ENCODE results near the gene PATE1.

PATE1 gene

DNA sequence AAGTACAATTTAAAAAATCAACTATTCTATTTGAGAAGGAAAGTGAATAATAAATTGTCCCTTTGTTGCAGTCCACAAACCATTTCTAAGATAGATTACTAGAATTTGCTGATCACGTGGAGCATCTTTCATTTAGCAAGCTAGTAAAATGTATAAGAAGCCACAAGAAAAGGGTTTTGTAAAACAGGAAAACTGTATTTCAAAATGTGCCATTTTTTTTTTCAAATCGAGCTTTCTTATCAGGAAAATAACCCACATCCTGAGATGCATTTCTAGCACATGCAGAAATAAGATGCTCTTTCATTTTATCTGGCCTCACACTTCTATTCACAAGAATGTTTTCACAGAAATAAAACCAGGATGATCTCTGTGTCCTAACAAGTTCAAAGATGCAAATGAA is 38.6 kb downstream of the PATE1 start:
- no peak overlapping the region for H3K4me3 ChIP-seq (ENCODE audit: low read depth, low read length)
- H3K27me3 ChIP-seq (ENCODE audit: control insufficient read depth, insufficient read depth, low read length) = no peaks in the 10 kb centered on the region
- no peaks in the 10 kb centered on the region for H3K4me1 ChIP-seq
- H3K79me2 ChIP-seq = no peaks in the 10 kb centered on the region
- H3K36me3 ChIP-seq (ENCODE audit: control insufficient read depth, insufficient read depth, low read length) = no peaks in the 10 kb centered on the region
- no peak overlapping the region for H3K4me2 ChIP-seq (ENCODE audit: low read length)
- TF ChIP-seq, protein P1, sequence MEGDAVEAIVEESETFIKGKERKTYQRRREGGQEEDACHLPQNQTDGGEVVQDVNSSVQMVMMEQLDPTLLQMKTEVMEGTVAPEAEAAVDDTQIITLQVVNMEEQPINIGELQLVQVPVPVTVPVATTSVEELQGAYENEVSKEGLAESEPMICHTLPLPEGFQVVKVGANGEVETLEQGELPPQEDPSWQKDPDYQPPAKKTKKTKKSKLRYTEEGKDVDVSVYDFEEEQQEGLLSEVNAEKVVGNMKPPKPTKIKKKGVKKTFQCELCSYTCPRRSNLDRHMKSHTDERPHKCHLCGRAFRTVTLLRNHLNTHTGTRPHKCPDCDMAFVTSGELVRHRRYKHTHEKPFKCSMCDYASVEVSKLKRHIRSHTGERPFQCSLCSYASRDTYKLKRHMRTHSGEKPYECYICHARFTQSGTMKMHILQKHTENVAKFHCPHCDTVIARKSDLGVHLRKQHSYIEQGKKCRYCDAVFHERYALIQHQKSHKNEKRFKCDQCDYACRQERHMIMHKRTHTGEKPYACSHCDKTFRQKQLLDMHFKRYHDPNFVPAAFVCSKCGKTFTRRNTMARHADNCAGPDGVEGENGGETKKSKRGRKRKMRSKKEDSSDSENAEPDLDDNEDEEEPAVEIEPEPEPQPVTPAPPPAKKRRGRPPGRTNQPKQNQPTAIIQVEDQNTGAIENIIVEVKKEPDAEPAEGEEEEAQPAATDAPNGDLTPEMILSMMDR (IDR thresholded peaks at IDR 0.05) = no peak
- no peak overlapping the region for H2AFZ ChIP-seq
- H3K9me3 ChIP-seq (ENCODE audit: control insufficient read depth, low read length) = no peaks in the 10 kb centered on the region
- H3K27ac ChIP-seq = no peak overlapping the region
- H3K9ac ChIP-seq = no peak overlapping the region

DNA sequence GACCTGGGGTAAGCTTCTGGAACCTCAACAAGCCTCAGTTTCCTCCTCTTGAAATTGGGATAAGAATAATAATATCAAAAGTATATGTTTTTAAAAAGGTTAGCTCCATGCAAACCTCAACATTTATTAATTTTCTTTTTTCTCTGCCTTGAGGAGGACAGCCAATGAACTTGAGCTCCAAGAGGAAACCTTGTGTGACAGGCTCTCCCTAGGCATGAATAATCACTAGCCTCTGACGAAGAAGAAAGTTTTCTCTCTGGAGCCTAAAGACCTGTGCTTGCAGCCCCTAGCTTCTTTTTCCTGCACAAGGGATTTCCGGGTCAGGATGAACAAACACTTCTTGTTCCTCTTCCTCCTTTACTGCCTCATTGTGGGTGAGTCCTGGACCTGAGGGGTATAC is 41.7 kb downstream of the PATE1 start, which contains the start of gene PATE3:
Gene PATE3, plus strand, starts transcription at position 301 of the 400 bp plus-strand sequence. Its CDS starts 25 bp downstream, at position 326.
- no peaks in the 10 kb centered on the region for H3K36me3 ChIP-seq (ENCODE audit: control insufficient read depth, insufficient read depth, low read length)
- no peaks in the 10 kb centered on the region for H3K9me3 ChIP-seq (ENCODE audit: control insufficient read depth, low read length)
- H3K4me1 ChIP-seq = no peaks in the 10 kb centered on the region
- no peak within 1 kb of the TSS for H3K4me2 ChIP-seq (ENCODE audit: low read length)
- no peak within 1 kb of the TSS for H3K4me3 ChIP-seq (ENCODE audit: low read depth, low read length)
- no peak within 1 kb of the TSS for H2AFZ ChIP-seq
- no peak within 1 kb of the TSS for H3K27ac ChIP-seq
- H3K27me3 ChIP-seq (ENCODE audit: control insufficient read depth, insufficient read depth, low read length) = no peaks in the 10 kb centered on the region
- no peaks in the 10 kb centered on the region for H3K79me2 ChIP-seq
- H3K9ac ChIP-seq = no peak within 1 kb of the TSS
- TF ChIP-seq, protein P1 (IDR thresholded peaks at IDR 0.05) = no peak

DNA sequence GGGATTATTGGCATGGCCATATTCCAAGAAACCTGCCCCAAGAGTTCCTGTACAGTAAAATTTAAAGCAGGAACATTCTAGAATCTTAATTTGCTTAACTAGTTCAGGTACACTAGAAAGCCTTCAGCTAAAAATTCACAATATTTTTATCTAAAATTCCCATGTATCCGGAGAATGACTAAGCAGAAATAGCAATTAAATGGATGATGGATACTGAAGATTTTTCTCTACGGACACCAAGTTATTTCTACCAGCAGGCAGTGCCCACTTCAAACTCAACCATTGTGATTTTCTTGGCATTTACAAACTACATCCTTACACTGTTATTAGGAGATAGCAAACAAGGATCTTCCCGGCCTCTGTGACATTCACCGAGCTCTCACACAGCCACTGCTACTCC is 44.7 kb downstream of the PATE1 start:
- H3K79me2 ChIP-seq = no peaks in the 10 kb centered on the region
- no peak overlapping the region for H3K4me3 ChIP-seq (ENCODE audit: low read depth, low read length)
- no peak overlapping the region for H2AFZ ChIP-seq
- no peaks in the 10 kb centered on the region for H3K36me3 ChIP-seq (ENCODE audit: control insufficient read depth, insufficient read depth, low read length)
- no peaks in the 10 kb centered on the region for H3K9me3 ChIP-seq (ENCODE audit: control insufficient read depth, low read length)
- H3K4me2 ChIP-seq (ENCODE audit: low read length) = no peak overlapping the region
- no peaks in the 10 kb centered on the region for H3K4me1 ChIP-seq
- TF ChIP-seq, protein P1 (IDR thresholded peaks at IDR 0.05) = no peak
- H3K9ac ChIP-seq = no peak overlapping the region
- H3K27ac ChIP-seq = no peak overlapping the region
- H3K27me3 ChIP-seq (ENCODE audit: control insufficient read depth, insufficient read depth, low read length) = no peaks in the 10 kb centered on the region

DNA sequence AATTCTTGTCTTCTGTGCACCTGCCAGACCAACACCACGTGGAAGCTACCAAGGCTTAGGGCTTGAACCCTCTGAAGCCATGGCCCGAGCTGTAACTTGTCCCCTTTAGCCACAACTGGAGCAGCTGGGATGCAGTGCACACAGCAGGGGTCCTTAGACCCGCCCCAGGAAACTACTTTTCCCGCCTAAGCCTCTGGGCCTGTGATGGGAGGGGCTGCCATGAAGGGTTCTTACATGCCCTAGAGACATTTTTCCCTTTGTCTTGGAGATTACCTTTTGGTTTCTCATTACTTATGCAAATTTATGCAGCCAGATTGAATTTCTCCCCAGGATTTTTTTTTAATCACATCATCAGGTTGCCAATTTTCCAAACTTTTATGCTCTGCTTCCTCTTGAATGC is 51.6 kb downstream of the PATE1 start:
- Histone ChIP-seq H3K9ac (no peak overlapping the region), H3K4me2 (ENCODE audit: low read length) (no peak overlapping the region), H3K9me3 (ENCODE audit: control insufficient read depth, low read length) (no peaks in the 10 kb centered on the region), H3K27me3 (ENCODE audit: control insufficient read depth, insufficient read depth, low read length) (no peaks in the 10 kb centered on the region), H3K4me1 (no peaks in the 10 kb centered on the region), H3K36me3 (ENCODE audit: control insufficient read depth, insufficient read depth, low read length) (no peaks in the 10 kb centered on the region), H2AFZ (no peak overlapping the region), H3K27ac (no peak overlapping the region), H3K4me3 (ENCODE audit: low read depth, low read length) (no peak overlapping the region), H3K79me2 (no peaks in the 10 kb centered on the region)
- TF ChIP-seq, protein P1 (IDR thresholded peaks at IDR 0.05) = no peak
